Cardiac muscle cell (in vitro differentiated cells and primary cell): ENCODE measurements around the gene OR6K3. TPM values are rescaled to one million over a fixed set of nuclear protein-coding genes. Genes with fewer than 3 reads are reported as not detected.

Experiments
- DNase-seq, 2 donors: peaks; one replicate each; pipeline versions ENCODE4 v3.0.0 to v3.0.0-alpha.2; 2010 to 2017; ENCODE audit warnings: low read depth in 1 of 2, low spot score in 1 of 2
- H3K27ac ChIP-seq: fragments of 200-600 bp; sonication (generic); 2 replicates; pipeline ENCODE4 v1.5.1; 2016
- H3K27me3 ChIP-seq: fragments of 200-600 bp; sonication (generic); 2 replicates; pipeline ENCODE4 v1.6.0; 2016; ENCODE audit warnings: control low read depth
- H3K36me3 ChIP-seq: fragments of 200-600 bp; sonication (generic); 2 replicates; pipeline ENCODE4 v1.5.1; 2016; ENCODE audit warnings: control low read depth
- H3K4me1 ChIP-seq: fragments of 200-600 bp; sonication (generic); 2 replicates; pipeline ENCODE4 v1.8.1; 2017; ENCODE audit warnings: low read depth, mild to moderate bottlenecking, mixed run types
- H3K4me3 ChIP-seq: fragments of 200-600 bp; sonication (generic); 2 replicates; pipeline ENCODE4 v1.5.1; 2016; ENCODE audit warnings: mild to moderate bottlenecking
- H3K9me3 ChIP-seq: fragments of 200-600 bp; sonication (generic); 2 replicates; pipeline ENCODE4 v1.5.1; 2017; ENCODE audit warnings: low read depth, mild to moderate bottlenecking, control low read depth
- CTCF ChIP-seq: IDR thresholded peaks from 2 replicates; pipeline ENCODE4 v1.5.1; 2012; ENCODE audit warnings: low read depth, mild to moderate bottlenecking, low read length
- polyA plus RNA-seq: library from polyadenylated mRNA; unstranded; fragments of >200 nt; fragmentation: Nextera tagmentation; extraction: Ambion mirVana; gene quantifications from 2 replicates; pipeline ENCODE4 v1.2.1, GENCODE V29; 2016
- total RNA-seq: library from RNA; depleted of rRNA; stranded (reverse); fragments of >200 nt; gene quantifications from 2 replicates; pipeline ENCODE4 v1.2.3, GENCODE V29; 2016

The OR6K3 gene
- total and polyA plus RNA-seq, 2 experiments from 2014 or later, result not detected

- no peaks in the 10 kb centered on the region for H3K36me3 ChIP-seq
- H3K27me3 ChIP-seq, result no peaks in the 10 kb centered on the region
- H3K4me3 ChIP-seq, result no peak overlapping the region
- no peak for TF ChIP-seq CTCF
- peaks cover 5% of the 10 kb centered on the region for H3K4me1 ChIP-seq
- DNase-seq, result no peak
- no peaks in the 10 kb centered on the region for H3K9me3 ChIP-seq
- no peak overlapping the region for H3K27ac ChIP-seq
Measured at GRCh38 chr1:158687037-158687436, 33.5 kb downstream of the OR6K3 start.

DNA sequence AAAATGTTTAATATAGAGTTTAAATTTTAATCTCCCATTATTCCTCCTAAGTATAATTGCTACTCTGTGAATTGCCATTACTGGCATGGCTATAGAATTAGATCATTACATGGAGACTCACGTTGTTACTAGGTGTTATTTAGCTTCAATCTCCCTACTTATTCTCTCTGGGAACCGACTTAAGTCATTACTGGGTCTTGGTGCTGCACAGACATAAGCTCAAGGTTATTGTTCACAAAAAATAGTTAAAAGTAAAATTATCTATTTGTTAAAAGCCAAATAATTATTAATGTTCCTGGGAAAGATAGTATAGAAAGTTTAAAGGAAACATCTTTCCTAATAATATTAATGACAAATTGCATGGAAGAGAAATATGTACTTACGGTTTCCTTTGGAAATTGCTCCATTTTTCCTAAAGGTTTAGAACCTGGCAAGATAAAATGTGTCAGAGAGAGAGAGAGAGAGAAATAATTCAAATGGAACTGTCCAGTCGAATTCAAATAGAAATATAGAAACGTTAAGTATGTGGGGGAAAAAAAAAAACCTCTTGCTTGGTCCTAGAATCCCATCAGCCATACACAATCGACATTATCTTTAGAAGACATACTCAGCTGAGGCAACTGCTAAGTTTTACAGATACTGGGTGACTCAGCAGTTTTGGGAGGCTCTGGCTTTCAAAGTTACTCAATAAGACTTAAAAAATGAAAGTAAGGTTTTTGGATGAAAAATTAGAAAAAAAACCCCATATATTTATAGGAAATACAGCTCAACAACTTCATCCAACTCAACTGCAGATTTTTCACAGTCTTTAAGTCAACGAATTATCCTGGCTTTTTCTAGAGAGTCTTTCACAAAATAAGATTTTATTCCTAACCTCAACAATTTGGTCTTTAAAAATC is 34.2 kb downstream of the OR6K3 start, which contains the start of gene SPTA1:
Gene SPTA1, minus strand, starts transcription at position 605 of the 899 bp plus-strand sequence. Its CDS starts 198 bp downstream, at position 407.
- no peaks in the 10 kb centered on the region for H3K9me3 ChIP-seq
- H3K27me3 ChIP-seq, result no peaks in the 10 kb centered on the region
- H3K27ac ChIP-seq, result no peak within 1 kb of the TSS
- DNase-seq, result peak in 1 of 2 donors; percentile 66
- H3K4me1 ChIP-seq, result no peaks in the 10 kb centered on the region
- no peak for TF ChIP-seq CTCF
- H3K36me3 ChIP-seq, result no peaks in the 10 kb centered on the region
- no peak within 1 kb of the TSS for H3K4me3 ChIP-seq

- Histone ChIP-seq H3K4me3 (no peak overlapping the region), H3K27ac (no peak overlapping the region), H3K9me3 (no peaks in the 10 kb centered on the region), H3K36me3 (no peaks in the 10 kb centered on the region), H3K4me1 (no peaks in the 10 kb centered on the region), H3K27me3 (no peaks in the 10 kb centered on the region)
- DNase-seq, result no peak
- no peak for TF ChIP-seq CTCF
Measured at GRCh38 chr1:158685085-158685484, 35.4 kb downstream of the OR6K3 start.

DNA sequence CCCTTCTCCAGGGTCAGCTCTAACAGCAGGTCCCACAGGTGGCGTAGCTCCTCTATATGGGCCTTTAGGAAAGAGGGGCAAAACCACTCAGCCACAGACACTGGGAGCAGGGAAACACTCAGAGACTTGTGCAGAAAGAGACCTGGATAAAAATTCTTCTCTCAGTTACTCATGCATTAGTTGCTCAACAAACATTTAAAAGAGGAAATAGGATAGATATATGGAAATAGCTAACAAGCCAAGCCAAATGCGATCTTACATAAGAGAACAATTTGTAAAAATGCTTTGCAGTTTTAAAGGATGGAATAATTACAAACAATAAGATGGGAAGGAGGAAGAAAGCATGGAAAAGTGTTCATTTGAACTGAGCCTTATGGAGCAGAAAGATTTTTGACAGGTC is 38.9 kb downstream of the OR6K3 start:
- H3K36me3 ChIP-seq, result no peaks in the 10 kb centered on the region
- no peaks in the 10 kb centered on the region for H3K9me3 ChIP-seq
- H3K27ac ChIP-seq, result no peak overlapping the region
- no peak for TF ChIP-seq CTCF
- H3K27me3 ChIP-seq, result no peaks in the 10 kb centered on the region
- H3K4me1 ChIP-seq, result no peaks in the 10 kb centered on the region
- H3K4me3 ChIP-seq, result no peak overlapping the region
- DNase-seq, result peak in 1 of 2 donors; percentile 21

GRCh38 chr1:158679289-158679688 is 41.2 kb downstream of the OR6K3 start:
- no peaks in the 10 kb centered on the region for H3K9me3 ChIP-seq
- no peak overlapping the region for H3K27ac ChIP-seq
- no peak overlapping the region for H3K4me3 ChIP-seq
- no peaks in the 10 kb centered on the region for H3K27me3 ChIP-seq
- no peak for TF ChIP-seq CTCF
- H3K4me1 ChIP-seq, result no peaks in the 10 kb centered on the region
- no peak for DNase-seq
- no peaks in the 10 kb centered on the region for H3K36me3 ChIP-seq
